GM18907 (cell line): ENCODE measurements around the gene SLC49A3.
"Not testable (repeated sequence)": the region's sequence is repeated elsewhere in the genome, so short reads cannot be mapped to it uniquely, and the experiment has no call there.

ENCODE experiments used
- ATAC-seq: cut with Tn5 transposase; IDR thresholded peaks from one replicate; pipeline ENCODE4 v1.9.1; 2021; ENCODE audit warnings: mild to moderate bottlenecking, moderate library complexity; ENCODE audit not compliant: unreplicated experiment

SLC49A3 gene

GRCh38 chr4:635066-635835, 53.7 kb downstream of the SLC49A3 start:
- not testable (repeated sequence) for ATAC-seq

GRCh38 chr4:634599-634985, 54.4 kb downstream of the SLC49A3 start:
- no peak for ATAC-seq

- no peak for ATAC-seq
Measured at GRCh38 chr4:633976-634598, 54.9 kb downstream of the SLC49A3 start.

DNA sequence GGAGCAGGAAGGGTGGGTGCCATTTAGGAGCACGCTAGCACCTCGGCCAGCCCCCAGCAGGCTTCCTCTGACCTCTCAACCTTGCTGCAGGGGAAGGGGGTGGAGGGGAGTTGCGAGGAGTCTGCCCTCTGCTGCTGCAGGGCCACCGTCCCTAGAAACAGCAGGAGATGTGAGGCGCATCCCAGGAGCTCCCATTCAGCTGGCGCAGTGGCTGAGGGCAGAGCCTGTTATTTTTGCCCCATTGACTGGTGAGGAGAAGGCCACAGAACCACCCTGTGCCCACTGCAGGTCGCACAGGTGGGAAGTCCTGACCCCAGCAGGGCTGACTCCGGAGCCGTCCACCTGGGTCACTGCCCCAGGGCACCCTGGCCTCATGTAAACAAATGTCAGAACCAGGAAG, 55.5 kb downstream of the SLC49A3 start:
- ATAC-seq = no peak

GRCh38 chr4:632926-633325, 56.0 kb downstream of the SLC49A3 start:
- ATAC-seq = no peak

- ATAC-seq = no peak
Measured at GRCh38 chr4:632196-632790, 56.7 kb downstream of the SLC49A3 start.
